ENCODE data around the gene PHF12.

DNA sequence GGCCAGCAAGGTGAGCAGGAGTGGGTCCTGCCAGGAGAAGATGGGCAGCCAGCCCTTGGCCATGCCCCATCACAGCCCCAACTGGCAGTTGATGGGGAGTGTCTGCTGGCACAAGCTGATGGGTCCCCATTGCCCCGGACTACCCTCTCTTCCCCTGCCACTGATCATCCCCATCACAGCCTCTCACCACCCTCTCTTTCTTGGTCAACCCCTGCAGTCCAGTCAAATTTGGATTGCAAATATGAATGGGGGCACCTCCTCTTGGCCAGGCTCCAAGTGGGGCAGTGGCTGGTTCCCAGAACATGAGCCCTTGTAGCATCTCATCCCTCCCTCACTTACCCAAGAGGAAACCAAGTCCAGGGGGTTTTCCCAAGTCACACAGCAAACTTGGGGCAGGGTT, 37.2 kb upstream of the PHF12 start:
- TF ChIP-seq, protein P1, sequence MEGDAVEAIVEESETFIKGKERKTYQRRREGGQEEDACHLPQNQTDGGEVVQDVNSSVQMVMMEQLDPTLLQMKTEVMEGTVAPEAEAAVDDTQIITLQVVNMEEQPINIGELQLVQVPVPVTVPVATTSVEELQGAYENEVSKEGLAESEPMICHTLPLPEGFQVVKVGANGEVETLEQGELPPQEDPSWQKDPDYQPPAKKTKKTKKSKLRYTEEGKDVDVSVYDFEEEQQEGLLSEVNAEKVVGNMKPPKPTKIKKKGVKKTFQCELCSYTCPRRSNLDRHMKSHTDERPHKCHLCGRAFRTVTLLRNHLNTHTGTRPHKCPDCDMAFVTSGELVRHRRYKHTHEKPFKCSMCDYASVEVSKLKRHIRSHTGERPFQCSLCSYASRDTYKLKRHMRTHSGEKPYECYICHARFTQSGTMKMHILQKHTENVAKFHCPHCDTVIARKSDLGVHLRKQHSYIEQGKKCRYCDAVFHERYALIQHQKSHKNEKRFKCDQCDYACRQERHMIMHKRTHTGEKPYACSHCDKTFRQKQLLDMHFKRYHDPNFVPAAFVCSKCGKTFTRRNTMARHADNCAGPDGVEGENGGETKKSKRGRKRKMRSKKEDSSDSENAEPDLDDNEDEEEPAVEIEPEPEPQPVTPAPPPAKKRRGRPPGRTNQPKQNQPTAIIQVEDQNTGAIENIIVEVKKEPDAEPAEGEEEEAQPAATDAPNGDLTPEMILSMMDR (IDR thresholded peaks at IDR 0.05), result no peak
- TF ChIP-seq POLR2A (IDR thresholded peaks at IDR 0.05; ENCODE audit: low read depth), result no peak
